ENCODE data around the gene DGKB.

DNA sequence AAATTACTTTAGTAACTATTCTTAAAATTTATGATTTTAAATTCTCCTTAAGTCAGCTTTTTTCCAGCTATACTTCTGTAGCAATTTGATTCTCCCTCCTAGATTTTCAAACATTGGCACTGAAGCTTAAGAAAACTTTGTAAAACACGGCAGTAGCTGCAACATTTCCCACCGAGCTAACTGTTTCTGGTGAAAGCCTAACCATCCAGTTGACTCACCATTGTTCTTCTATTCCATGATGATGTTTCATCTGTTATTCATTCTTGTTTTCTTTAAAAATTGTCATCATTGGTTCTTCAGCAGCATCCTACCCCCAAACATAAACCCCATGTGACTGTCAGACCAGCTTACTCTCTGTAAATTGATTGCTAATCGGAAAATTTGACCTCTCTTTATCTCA lies 312.3 kb downstream of the DGKB start:
- TF ChIP-seq, protein P1, sequence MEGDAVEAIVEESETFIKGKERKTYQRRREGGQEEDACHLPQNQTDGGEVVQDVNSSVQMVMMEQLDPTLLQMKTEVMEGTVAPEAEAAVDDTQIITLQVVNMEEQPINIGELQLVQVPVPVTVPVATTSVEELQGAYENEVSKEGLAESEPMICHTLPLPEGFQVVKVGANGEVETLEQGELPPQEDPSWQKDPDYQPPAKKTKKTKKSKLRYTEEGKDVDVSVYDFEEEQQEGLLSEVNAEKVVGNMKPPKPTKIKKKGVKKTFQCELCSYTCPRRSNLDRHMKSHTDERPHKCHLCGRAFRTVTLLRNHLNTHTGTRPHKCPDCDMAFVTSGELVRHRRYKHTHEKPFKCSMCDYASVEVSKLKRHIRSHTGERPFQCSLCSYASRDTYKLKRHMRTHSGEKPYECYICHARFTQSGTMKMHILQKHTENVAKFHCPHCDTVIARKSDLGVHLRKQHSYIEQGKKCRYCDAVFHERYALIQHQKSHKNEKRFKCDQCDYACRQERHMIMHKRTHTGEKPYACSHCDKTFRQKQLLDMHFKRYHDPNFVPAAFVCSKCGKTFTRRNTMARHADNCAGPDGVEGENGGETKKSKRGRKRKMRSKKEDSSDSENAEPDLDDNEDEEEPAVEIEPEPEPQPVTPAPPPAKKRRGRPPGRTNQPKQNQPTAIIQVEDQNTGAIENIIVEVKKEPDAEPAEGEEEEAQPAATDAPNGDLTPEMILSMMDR (conservative IDR thresholded peaks at IDR 0.05; ENCODE audit: low read depth, low read length): no peak
- no peak for TF ChIP-seq EZH2 (IDR thresholded peaks at IDR 0.05; ENCODE audit: borderline replicate concordance, low read depth, low read length, poor library complexity, severe bottlenecking)
